NT2/D1 (cell line): ENCODE measurements around the gene MYOD1.

Source experiments
- YY1 ChIP-seq: IDR thresholded peaks from 2 replicates; pipeline ENCODE4 v1.6.1; 2011; ENCODE audit not compliant: insufficient read length, insufficient read depth
- ZNF274 ChIP-seq: IDR thresholded peaks from 2 replicates; pipeline ENCODE4 v1.6.1; 2011; ENCODE audit warnings: mild to moderate bottlenecking, low read depth, low read length

GRCh38 chr11:17735818-17736578 is 16.6 kb downstream of the MYOD1 start:
- TF ChIP-seq ZNF274 (no peak), YY1 (no peak)
